GM18502 (cell line): Measurements from ENCODE around the gene SIK2.
"Not testable (repeated sequence)": the region's sequence is repeated elsewhere in the genome, so short reads cannot be mapped to it uniquely, and the experiment has no call there.

Source experiments
- ATAC-seq: cut with Tn5 transposase; IDR thresholded peaks from one replicate; pipeline ENCODE4 v1.9.1; 2021; ENCODE audit warnings: mild to moderate bottlenecking; ENCODE audit not compliant: unreplicated experiment, poor library complexity

Gene SIK2

DNA sequence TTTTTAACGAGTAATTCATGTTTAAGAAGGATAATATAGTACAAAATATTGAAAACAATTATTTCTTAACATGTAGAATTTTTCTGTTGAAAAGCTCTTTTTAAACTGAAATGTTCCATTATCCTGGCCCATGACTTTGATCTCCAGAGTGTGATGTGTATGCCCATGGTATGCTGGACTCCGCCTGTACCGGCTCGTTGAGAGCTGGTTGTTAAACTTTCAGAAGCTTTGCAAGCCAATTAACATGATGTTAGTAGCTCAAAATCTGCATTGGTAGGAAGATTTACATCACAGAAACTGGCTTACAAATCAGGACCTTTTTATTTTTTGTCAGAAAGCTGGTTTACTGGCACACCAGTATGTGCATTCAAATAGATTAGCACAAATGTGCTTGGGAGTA lies 15.0 kb downstream of the SIK2 start:
- no peak for ATAC-seq

DNA sequence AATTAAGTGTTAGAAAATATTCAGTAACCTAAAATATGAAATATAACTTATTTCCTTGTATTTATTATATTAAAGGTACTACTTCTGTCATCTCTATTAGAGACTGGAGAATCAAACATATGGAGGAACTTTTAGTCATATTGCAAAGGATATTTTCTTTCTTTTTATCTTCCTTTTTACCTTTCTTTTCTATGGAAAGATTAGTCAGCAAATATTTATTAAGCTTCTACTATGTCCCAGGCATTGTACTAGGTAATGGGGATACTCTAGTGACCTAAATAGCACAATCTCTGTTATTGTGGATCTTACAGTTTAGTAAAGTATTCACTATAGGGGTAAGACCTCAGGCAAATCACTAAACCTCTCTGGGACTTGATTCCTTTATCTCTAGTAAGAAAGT lies 18.3 kb downstream of the SIK2 start:
- ATAC-seq, result no peak

DNA sequence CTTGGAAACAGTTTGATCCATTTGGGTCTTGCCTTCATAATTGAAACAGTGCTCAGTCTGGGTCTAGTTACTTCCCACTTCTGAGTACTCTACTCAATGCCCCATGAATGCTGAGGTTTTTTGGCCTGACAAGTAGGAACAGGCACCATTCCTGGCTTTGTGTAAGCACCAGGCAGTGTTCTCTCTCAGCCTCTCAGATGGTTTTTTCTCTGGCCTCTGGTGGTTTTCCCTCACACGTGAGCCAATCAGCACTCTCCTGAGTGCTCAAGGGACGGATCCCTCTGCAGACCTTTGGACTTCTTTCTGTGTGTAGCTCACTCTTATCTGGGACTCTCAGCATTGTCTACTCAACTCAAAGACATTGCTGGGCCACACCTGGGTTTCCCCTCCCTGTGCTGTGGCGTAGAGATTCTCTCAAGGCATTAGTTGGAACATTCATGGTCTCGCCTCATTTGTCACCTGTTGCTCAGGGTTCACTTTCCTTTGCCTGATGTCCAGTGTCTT lies 21.3 kb downstream of the SIK2 start:
- no peak for ATAC-seq

DNA sequence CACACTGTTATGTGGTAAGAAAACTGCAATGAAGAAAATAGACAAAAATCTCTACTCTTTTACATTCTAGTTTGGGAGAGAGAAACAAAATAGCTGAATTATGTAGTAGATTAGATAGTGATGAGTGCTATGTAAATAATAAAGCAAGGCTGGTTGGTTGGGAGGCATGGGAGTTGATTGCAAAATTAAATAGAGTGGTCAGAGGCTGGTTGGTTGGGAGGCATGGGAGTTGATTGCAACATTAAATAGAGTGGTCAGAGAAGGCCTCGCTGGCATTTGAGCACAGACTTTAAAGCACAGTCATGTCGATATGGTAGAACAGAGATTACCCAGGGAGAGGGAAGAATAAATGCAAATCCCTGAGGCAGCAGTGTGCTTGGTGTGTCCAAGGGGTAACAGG lies 22.4 kb downstream of the SIK2 start:
- no peak for ATAC-seq

DNA sequence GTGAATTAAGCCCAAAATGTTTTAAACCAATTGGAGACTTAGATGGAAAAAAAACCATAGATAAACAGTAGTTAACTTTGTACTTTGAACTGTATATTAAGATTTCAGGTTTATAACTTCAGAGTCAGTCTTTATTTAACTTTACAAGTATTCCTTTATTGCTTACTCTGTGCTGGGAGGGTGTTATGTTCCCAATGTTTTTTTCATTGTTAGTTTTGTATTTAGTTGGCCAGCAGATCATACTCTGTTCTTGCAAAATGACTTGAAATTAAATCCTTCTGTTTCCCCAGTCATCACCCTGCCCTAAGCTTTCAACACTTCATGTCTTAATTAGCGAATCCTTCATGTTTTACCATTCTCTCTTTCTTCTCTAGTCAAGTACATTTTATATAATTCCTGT lies 25.3 kb downstream of the SIK2 start:
- no peak for ATAC-seq

DNA sequence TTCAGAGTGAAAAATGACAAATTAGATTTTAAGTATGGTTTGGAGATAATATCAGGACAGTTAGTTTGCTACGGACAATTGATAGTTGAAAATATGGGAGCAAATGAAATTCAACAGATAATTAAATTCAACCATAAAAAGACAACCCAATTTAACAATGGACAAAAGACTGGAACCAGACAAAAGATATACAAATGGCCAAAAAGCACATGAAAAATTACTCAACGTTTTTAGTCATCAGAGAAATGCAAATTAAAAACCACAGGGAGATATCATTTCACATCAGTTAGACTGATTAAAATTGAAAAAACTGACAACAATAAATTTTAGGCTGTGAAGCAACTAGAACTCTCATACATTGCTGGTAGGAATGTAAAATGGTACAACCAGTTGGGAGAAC lies 27.2 kb downstream of the SIK2 start:
- no peak for ATAC-seq

DNA sequence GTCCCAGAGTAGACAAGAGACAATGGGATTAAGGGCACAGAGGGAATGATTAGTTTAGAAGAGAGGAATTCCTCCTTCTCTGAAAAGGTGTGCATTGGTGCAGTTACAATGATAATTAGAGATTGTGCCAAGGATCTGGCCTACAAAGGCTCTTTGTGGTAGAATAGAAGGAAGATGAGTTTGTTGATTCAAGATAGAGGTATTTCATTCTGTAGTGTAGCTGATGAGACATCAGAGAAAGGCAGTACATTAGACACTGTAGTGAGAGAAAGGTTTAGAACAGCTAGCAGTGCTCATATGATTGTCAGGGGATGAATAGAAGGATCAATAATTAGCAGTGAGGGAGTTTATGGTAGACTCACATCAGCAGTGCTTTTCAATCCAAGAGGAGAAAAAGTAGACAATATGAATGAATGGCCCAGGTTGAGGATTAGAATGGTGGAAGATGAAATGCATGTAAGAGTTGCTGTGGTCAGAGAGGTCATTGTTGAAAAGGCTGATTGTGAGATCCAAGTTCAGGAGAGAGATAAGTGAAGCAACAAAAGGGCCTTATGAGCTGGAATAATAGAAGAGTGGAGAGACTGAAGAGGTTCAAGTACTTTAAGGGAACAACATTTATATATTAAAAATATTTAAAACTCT lies 28.9 kb downstream of the SIK2 start:
- no peak for ATAC-seq

DNA sequence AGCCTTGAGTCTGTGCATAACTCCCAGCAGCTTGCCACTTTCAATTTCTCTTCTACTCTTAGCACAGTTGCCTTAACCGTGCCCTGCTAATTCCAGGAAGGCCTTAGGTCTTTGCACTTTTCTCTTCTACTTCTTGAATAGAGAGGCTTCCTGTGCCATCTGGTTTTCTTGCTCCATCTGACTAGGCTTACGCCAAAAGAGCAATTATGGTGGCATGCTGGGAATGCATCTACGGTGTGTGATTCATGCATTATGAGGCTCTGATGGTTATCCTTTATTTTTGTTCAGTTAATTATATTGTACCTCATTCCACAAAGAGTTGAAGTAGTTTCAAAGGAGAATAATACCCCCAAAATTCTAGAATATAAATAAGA lies 29.4 kb downstream of the SIK2 start:
- ATAC-seq, result no peak

DNA sequence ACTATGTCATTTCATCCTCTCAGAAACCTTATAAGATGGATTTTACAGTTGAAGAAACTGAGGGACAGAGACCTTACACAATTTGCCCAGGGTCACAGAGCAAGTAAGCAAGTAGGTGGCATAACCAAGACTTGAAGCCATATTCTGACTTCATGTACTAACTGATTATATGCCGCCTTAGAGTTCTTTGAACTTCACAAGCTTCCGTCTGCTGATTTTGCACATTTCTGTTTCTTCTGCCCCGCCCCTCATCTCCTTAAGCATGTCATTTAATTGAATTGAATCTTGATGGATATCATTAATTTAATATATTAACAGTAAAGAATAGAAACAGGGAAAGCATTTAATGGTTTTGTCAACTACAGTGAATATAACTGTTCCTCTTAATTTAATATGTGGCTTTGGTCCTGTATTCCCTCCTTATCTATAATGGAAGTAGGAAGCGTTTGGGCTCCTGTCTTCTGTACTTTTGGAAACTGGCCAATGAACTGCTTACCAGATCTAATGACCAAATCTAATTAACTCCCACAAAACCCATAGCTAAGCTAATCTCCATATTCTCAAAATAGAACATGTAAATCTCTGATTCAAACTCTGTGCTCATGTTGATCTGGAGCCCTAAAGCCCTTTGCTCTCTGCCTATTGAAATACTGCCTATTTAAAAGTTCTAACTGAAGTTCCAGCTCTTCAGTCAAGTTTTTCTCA lies 30.4 kb downstream of the SIK2 start:
- ATAC-seq, result no peak

DNA sequence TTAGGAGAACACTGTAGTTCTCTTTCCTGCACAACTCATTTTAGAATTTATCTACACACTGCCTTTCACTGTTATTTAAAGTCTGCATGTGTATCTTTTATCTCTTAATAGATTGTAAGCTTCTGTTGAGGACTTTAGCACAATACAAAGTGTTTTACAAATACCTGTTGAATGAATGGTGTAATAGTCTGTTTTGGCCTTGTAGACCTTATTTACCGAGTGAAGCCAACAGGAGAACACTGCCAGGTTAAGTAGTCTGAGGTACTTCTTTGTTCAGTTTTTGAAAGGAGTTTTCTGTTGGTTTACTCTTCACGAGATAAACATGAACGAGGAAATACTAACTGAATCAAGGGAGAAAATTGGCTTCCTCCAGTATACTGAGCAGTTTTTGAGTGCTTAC lies 31.0 kb downstream of the SIK2 start:
- ATAC-seq, result no peak

DNA sequence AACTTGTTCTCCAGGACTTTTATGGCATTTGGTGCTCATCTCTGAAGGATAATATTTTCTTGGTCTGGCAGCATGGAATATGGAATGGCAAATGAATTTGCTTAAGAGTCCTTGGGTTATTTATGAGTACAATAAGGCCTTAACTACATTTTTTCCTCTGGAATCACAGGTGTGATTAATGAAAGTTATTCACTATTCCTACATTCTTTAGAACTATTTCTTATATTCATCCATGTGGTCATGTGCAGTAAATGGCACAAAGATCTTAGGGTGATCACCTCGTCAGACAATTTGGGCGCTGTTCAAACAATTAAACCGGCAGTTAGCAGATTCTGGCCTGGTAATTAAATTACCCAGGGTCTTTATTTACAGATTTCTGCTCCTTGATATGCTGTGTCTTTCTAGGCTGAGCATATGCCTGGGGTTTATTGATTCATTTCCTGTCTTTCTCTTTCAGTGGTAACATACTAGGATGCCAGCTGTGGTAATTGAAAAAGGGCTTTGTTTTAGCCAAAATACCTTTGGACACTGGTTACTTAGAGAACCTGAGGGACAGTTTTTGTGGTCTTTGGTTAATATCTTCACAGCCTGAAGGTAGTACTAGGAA lies 31.6 kb downstream of the SIK2 start:
- no peak for ATAC-seq

DNA sequence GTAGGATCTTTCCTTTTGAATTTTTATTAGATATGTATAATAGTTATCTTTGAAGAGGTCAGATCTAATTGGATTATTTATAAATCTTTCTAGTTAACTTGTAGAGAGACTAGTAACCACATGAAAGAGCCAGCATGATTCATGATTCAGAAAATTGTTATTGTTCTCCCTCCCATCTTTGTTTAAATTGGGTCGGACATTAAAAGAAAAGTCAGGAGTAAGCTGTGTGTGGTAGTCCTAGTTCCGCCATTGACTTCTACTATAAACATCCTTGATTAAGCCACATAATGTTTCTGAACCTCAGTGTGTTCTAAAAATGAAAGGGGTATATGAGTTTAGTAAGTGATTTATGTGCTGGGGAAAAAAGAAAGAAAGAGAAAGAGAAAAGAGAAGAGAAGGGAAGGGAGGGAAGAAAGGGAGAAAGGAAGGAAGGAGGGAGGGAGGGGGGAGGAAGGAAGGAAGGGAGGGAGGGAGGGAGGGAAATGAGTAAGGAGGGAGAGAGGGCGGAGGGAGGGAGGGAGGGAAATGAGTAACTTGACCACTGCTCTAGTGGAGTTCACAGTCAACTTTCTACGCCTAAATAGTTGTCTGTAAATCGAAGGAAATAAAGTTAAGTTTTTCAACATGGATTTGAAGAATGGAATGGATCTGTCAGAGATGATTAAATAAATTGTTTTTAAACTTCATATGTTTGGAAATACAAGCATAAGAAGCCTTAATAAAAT lies 32.9 kb downstream of the SIK2 start:
- no peak for ATAC-seq

DNA sequence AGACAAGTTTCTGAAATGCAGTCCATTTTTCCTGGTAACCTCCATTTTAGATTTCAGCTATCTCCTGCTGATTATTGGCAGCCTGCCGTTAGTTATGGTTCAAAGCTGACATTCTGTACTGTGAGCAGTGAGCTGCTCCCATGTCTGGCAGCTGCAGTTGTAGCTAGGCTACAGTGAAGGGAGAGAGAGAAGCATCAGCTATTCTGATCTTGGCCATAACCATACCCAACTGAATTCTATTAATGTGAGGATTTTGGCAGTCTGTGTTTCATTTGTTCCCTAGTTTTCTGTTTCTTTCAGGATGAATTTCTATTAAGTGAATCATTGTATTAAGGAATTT lies 33.4 kb downstream of the SIK2 start:
- no peak for ATAC-seq

DNA sequence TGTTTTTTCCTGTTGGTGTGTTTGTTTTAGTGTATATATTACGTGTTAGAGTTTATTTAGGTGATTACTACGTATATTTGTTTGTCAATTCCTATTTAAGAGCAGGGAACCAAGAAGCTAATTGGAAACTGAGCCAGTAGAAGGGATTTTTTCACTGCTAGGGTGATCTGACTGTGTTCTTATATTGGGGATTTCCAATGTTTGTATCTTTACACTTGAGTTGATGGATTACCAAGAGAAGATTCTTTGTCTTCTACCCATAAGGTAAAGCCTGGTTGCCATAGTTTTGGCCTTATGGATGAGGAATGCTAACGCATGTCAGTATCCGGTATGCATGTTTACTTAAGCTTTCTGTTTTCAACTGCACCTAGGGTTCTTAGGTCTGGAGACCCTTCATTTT lies 35.6 kb downstream of the SIK2 start:
- no peak for ATAC-seq

DNA sequence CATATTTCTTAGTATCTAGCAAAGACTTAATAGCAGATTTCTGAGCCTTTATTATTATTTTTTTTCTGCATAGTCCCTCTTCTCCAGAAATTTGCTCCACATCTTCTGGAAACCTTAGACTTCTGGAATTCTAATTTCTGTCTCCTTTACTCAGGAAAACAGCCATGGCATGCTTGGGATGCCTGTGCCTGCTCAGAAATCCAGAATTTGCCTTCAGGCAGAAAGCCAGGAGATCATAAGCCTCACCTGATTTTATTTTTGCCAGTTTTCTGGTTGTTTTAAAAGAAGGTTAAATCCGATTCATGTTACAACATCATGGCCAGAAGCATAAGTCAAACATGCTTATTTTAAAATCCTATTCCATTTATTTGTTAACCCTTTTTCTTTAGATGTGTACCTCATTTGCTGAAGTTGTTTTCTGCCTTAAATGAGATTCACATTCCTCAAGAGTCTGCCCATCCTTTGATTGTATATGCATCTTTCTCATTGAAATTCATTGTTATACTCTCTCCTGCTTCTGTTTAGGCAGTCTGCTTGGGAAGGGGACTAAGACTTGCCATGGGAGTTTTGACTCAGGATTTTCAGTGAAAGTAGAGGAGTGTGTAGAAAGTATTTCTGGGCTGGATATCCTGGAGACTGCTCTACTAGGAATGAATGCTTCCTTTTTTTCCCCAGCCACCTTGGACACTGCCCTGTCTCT lies 37.1 kb downstream of the SIK2 start:
- ATAC-seq, result no peak

DNA sequence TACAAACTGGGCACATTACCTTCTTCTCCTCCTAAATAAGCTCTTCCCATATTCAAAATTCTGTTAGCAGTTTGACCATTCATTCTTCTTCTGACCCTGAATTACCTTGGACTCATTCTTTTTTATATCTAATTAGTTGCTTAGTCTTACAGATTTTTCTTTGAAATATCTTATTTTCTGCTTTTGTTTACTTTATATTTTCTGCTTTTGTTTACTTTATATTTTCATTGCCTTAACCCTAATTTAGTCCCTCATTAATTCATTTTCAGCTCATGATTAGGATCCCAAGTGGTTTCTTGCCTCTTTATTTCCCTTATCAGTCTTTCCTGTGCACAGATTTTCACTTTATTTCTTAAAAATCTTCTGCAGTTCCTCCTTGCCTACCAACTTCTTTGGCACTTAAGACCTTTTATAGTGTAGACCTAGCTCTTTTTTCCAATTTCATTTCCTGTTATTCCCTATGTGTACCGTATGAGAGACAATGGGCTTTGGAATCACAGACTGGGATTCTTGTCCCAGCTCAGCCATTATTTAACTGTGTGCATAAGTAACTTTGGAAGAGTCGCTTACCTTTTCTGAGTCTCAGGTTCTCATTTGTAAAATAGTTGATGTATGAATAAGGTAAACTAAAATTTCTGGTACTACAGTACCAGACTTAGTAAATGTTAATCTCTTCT lies 39.2 kb downstream of the SIK2 start:
- ATAC-seq, result no peak

DNA sequence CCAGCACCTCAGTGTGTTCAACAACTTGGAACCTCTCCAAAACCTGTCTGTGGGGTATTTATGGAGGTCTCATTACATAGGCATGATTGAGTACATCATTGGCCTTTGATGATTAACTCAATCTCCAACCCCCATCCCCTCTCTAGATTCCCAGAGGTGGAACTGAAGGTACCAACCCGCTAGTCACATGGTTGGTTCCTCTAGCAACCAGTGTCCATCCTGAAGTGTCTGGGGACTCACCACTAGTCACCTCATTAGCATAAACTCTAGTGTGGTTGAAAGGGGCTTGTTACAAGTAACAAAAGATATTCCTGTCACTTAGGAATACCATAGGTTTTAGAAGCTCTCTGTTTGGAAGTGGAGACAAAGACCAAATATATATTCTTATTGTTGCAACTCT lies 40.3 kb downstream of the SIK2 start:
- ATAC-seq, result no peak

DNA sequence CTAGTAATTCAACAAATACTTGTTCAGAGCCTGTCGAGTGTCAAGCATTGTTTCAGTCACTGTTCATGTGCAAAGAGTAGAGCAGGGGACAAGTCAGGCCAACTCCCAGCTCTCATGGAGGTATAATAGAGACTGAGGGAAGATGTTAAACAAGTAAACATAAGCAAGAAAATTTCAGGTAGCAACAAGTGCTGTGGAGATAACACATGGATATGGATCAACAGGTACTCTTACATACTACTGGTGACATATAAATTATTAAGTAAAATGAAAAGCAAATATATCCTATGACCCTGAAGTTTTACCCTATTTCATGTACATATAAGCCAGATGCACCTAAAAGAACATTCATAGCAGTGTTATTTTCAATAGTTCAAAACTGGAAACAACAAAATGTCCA lies 42.7 kb downstream of the SIK2 start:
- no peak for ATAC-seq

DNA sequence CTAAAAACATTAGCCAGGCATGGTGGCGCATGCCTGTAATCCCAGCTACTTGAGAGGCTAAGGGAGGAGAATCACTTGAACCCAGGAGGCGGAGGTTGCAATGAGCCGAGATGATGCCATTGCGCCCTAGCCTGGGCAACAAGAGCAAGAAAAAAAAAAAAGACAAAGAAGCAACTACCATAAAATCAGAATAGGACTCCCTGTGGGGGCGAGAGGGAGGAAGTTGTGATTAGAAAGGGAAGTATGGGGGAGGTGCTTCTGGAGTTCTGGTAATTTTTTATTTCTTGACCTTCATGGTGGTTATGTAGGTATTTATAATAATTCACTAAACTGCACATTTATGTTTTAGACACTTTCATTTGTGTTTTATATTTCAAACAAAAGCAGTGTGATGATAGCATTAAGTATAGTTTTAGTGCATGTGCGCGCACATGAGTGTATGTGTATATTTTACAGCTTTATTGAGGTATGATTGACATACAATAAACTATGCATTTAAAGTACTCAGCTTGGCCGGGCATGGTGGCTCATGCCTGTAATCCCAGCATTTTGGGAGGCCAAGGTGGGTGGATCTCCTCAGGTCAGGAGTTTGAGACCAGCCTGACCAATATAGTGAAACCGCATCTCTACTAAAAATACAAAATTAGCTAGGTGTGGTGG lies 43.5 kb downstream of the SIK2 start:
- ATAC-seq, result no peak

DNA sequence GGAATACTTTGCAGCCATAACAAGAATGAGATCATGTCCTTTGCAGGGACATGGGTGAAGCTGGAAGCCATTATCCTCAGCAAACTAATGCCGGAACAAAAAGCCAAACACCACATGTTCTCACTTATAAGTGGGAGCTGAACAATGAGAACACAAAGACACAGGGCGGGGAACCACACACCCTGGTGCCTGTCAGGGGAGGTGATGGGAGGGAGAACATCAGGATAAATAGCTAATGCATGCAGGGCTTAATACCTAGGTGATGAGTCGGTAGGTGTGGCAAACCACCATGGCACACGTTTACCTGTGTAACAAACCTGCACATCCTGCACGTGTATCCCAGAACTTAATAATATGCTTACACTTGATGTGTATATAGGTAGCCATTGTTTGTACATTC lies 49.1 kb downstream of the SIK2 start:
- ATAC-seq, result not testable (repeated sequence)
